BLaER1 (cell line): ENCODE results near the gene MEIS1.

Experiments used
- H3K27ac ChIP-seq: shearing (Covaris generic); formaldehyde crosslinking; 2 replicates; pipeline ENCODE4 v1.8.1; 2022
- H3K27me3 ChIP-seq: shearing (Covaris generic); formaldehyde crosslinking; 2 replicates; pipeline ENCODE4 v1.8.1; 2022
- H3K36me3 ChIP-seq: shearing (Covaris generic); formaldehyde crosslinking; 2 replicates; pipeline ENCODE4 v1.8.1; 2022
- H3K4me1 ChIP-seq: shearing (Covaris generic); formaldehyde crosslinking; 2 replicates; pipeline ENCODE4 v1.8.1; 2022
- H3K4me2 ChIP-seq: shearing (Covaris generic); formaldehyde crosslinking; 2 replicates; pipeline ENCODE4 v1.8.1; 2022
- H3K4me3 ChIP-seq: shearing (Covaris generic); formaldehyde crosslinking; 2 replicates; pipeline ENCODE4 v1.8.1; 2022
- H3K9ac ChIP-seq: shearing (Covaris generic); formaldehyde crosslinking; 2 replicates; pipeline ENCODE4 v1.8.1; 2022
- H3K9me3 ChIP-seq: shearing (Covaris generic); formaldehyde crosslinking; 2 replicates; pipeline ENCODE4 v1.8.1; 2022
- H4K20me1 ChIP-seq: shearing (Covaris generic); formaldehyde crosslinking; 2 replicates; pipeline ENCODE4 v1.8.1; 2022
- Cebpa-rat ChIP-seq: shearing (Covaris generic); IDR thresholded peaks from 2 replicates; pipeline ENCODE4 v1.8.1; 2022

Gene MEIS1

DNA sequence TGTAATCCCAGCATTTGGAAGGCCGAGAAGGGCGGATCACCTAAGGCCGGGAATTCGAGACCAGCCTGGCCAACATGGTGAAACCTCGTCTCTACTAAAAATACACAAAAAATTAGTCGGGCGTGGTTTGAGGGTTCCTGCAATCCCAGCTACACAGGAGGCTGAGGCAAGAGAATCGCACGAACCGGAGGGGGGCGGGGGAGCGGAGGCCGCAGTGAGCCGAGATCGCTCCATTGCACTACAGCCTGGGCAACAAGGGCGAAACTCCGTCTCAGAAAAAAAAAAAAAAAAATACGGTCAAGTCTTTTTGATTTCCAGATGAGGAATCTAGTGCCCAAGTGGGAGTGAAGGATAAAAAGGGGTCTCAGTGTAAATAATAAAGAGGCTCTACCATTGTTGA, 16.5 kb upstream of the MEIS1 start:
- H3K27ac ChIP-seq = no peak overlapping the region
- H3K27me3 ChIP-seq = no peaks in the 10 kb centered on the region
- no peaks in the 10 kb centered on the region for H3K4me1 ChIP-seq
- no peak overlapping the region for H3K4me3 ChIP-seq
- H3K36me3 ChIP-seq = no peaks in the 10 kb centered on the region
- no peaks in the 10 kb centered on the region for H4K20me1 ChIP-seq
- H3K9me3 ChIP-seq = no peaks in the 10 kb centered on the region
- no peak overlapping the region for H3K9ac ChIP-seq
- no peak overlapping the region for H3K4me2 ChIP-seq
- TF ChIP-seq Cebpa-rat = no peak

DNA sequence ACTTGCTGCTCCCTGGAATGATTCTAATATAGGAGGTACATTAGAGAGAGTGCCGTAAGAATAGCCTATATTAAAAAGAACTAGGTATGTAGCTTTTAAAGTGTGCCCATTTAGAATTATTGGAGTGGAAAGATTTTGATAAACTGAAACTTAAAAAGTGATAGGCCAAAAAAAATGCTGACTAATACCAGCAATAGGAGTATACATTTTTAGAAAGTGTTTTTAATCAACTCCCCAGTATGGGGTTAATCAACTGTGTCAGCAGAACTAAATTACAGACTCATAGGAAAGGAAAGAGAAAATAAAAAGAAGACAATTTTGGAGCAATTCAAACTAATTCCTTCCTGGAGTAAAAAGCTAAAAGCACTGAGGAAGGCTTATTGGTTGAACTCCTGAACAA, 13.3 kb upstream of the MEIS1 start:
- H4K20me1 ChIP-seq = no peaks in the 10 kb centered on the region
- no peak for TF ChIP-seq Cebpa-rat
- H3K9ac ChIP-seq = no peak overlapping the region
- H3K27me3 ChIP-seq = peaks cover 22% of the 10 kb centered on the region
- no peak overlapping the region for H3K4me3 ChIP-seq
- no peaks in the 10 kb centered on the region for H3K4me1 ChIP-seq
- no peak overlapping the region for H3K4me2 ChIP-seq
- H3K36me3 ChIP-seq = no peaks in the 10 kb centered on the region
- H3K9me3 ChIP-seq = peaks cover 10% of the 10 kb centered on the region; the same call in 1 of the 2 replicates
- H3K27ac ChIP-seq = no peak overlapping the region

DNA sequence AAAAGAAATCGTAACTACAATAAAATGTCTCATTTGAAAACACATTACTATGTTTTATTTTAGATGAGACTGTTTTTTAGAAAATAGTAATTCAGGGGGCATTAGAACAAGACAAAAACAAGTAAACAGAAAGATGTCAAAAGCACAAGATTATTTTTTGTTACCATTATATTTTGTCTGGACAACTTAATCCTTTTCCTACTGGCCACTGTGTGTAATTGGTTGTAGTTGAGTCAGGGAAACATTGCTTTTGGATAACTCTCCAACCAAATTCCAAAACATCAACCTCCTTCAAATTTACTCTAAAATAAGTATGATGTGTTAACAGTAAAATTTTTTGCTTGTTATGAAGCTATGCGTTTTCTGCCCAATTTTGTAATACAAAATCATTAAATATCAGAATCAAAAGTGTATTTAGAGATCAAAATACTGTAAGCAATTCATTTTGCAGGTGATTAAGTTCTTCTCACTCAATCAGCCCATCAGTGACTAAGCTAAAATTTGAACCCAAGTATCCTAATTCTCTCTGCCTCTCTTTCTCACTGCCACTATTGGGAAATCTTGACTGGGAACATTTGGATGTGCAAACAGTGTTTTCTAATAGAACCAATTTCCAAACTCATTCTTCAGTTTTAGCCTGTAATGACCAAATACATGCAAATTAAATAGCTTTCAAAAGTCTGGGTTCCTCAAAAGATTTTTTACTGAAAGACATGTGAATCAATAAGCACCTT, 11.4 kb upstream of the MEIS1 start:
- Histone ChIP-seq H3K4me1 (no peaks in the 10 kb centered on the region), H4K20me1 (no peaks in the 10 kb centered on the region), H3K9ac (no peak overlapping the region), H3K9me3 (peaks cover 11% of the 10 kb centered on the region; the same call in 1 of the 2 replicates), H3K27ac (no peak overlapping the region), H3K36me3 (no peaks in the 10 kb centered on the region), H3K27me3 (peaks cover 41% of the 10 kb centered on the region), H3K4me2 (no peak overlapping the region), H3K4me3 (no peak overlapping the region)
- TF ChIP-seq Cebpa-rat = no peak

DNA sequence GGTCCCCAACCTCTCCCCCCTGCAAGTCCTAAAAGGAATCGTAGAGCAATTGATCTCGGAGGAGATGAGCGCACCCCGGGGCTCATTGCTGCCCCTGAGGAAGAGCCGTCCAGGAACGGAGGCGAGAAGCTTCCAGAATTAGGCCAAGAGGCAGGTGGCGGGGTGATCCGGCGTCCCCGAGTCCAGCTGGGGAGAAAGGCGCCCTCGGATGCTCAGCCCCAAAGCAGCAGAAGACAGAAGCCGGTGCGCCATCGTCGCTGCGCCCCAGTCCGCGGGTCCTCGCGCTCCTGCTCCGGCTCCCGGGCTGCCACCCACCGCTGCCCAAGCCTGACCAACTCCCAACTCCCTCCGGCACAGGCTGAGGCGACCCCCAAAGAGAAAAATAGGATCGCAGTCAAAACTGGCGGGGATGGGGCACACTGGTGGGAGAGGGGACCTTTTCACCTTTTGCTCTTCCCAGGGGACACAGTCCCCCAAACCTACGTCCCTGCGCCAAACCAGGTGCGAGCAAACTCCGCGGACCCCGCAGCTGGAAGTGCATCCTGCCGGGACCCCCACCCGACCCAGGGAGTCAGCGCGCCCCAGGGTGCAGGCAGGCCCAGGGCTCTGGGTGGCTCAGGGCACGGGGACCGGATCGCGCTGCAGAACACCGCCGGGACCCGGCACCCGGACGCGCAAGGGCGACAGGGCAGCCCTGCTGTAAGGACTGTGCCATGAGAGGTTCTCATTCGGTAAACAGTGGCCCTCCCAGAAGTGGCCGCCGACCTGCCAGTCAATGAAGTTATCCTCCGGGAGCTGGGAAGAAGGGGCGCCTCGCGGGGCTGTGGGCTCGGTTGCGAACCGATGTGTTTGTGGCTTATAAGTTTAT, 8.4 kb upstream of the MEIS1 start:
- no peak overlapping the region for H3K4me2 ChIP-seq
- H3K9ac ChIP-seq = no peak overlapping the region
- no peaks in the 10 kb centered on the region; the same call in 1 of the 2 replicates for H4K20me1 ChIP-seq
- H3K36me3 ChIP-seq = no peaks in the 10 kb centered on the region
- no peak overlapping the region for H3K4me3 ChIP-seq
- H3K4me1 ChIP-seq = no peaks in the 10 kb centered on the region
- no peak for TF ChIP-seq Cebpa-rat
- no peak overlapping the region for H3K27ac ChIP-seq
- H3K27me3 ChIP-seq = peaks cover 56% of the 10 kb centered on the region
- peaks cover 11% of the 10 kb centered on the region; the same call in 1 of the 2 replicates for H3K9me3 ChIP-seq

DNA sequence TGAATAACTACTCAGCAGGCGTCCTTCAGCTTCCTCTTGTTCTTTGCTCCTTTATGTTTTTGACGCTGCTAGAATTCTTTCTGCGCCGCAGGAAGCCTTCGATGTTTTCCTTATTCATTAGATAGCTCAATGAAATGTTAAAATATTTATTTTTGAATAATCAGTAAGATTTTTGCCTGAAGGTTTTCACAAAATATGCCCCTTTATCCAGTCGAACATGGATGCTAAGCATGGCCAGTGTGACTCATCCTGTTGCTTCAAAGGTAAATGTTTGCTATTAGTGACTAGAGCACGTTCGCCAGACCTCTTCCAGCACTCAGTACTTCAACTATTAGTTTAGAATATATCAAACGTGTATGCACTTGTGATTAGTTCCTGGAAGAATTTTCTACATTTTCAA, 7.6 kb upstream of the MEIS1 start:
- Histone ChIP-seq H3K27me3 (peaks cover 65% of the 10 kb centered on the region), H3K4me2 (no peak overlapping the region), H3K27ac (no peak overlapping the region), H3K9me3 (peaks cover 11% of the 10 kb centered on the region; the same call in 1 of the 2 replicates), H3K4me1 (no peaks in the 10 kb centered on the region), H4K20me1 (no peaks in the 10 kb centered on the region; the same call in 1 of the 2 replicates), H3K4me3 (no peak overlapping the region), H3K9ac (no peak overlapping the region), H3K36me3 (no peaks in the 10 kb centered on the region)
- TF ChIP-seq Cebpa-rat = no peak

DNA sequence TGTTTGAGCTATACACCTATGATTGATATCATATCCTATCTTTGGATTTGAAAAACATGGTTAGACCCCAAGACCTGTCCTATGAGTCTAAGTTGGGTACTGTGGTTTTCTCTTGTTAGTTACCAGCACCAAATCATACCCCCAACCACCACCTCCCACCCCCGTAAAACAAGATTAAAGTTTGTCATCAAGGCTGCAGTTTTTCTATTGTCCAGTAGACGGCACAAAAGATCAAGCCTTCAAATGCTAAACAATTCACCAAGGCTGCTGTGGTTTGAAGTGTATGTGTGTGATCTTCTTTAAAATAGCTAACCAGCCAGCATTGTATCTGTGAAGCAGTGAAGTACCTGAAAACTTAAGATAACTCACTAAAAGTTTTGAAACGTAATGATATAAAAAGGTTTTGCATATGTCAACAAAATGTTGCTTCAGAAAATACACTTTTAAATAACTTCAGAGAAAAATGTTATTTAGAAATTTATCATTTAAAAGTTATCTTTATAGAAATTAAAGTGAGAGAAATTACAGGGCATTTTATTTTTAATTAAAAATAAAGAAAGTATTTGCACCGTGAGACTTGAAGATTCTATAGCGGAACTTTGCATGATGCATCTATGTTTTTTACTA, 5.8 kb upstream of the MEIS1 start:
- Histone ChIP-seq H3K27me3 (peaks cover 83% of the 10 kb centered on the region), H3K4me2 (no peak overlapping the region), H3K27ac (no peak overlapping the region), H4K20me1 (peaks cover 16% of the 10 kb centered on the region), H3K9ac (no peak overlapping the region), H3K36me3 (no peaks in the 10 kb centered on the region), H3K4me1 (peaks cover 9% of the 10 kb centered on the region), H3K9me3 (peaks cover 19% of the 10 kb centered on the region), H3K4me3 (no peak overlapping the region)
- no peak for TF ChIP-seq Cebpa-rat

DNA sequence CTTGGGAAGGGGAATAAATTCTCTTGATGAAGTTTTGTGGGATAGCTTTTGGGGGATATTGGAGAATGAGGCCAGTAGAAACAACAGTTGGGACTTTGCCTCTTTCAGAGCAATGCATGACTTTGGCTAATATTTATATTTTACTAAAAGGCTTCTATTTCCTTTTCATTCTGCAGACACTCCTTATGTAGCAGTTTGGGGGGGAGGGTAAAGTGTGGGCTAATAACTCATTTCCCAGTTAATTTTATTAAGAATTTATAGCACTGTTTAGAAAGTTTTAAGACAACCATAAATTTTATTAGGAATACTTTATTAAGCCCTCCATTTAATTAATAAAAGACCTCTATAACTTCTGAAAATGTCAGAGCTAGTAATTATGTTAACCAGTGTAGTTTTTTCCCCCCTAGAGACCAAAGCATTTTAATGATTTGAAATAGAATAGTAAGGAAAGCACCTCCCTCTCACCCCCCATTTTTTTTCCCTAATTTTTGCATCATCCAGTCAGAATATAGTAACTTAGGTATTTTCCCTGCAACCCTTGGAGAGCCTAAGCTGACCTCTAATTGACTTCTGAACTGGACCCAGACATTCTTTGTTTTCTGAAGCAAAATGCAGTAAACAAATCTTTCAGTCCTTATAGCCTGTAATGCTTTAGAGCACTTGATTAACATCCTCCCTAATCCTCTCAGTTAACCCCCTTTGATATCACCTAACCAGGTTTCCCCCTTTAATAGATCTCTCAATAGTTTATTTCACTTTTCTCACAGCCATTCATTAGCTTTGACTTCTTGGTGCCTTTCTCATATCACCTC, 5.0 kb upstream of the MEIS1 start:
- H4K20me1 ChIP-seq = peaks cover 24% of the 10 kb centered on the region
- TF ChIP-seq Cebpa-rat = no peak
- no peak overlapping the region for H3K4me3 ChIP-seq
- no peak overlapping the region for H3K9ac ChIP-seq
- no peak overlapping the region for H3K4me2 ChIP-seq
- no peak overlapping the region for H3K27ac ChIP-seq
- no peaks in the 10 kb centered on the region for H3K36me3 ChIP-seq
- H3K4me1 ChIP-seq = peaks cover 17% of the 10 kb centered on the region
- peaks cover 86% of the 10 kb centered on the region for H3K27me3 ChIP-seq
- peaks cover 19% of the 10 kb centered on the region for H3K9me3 ChIP-seq

DNA sequence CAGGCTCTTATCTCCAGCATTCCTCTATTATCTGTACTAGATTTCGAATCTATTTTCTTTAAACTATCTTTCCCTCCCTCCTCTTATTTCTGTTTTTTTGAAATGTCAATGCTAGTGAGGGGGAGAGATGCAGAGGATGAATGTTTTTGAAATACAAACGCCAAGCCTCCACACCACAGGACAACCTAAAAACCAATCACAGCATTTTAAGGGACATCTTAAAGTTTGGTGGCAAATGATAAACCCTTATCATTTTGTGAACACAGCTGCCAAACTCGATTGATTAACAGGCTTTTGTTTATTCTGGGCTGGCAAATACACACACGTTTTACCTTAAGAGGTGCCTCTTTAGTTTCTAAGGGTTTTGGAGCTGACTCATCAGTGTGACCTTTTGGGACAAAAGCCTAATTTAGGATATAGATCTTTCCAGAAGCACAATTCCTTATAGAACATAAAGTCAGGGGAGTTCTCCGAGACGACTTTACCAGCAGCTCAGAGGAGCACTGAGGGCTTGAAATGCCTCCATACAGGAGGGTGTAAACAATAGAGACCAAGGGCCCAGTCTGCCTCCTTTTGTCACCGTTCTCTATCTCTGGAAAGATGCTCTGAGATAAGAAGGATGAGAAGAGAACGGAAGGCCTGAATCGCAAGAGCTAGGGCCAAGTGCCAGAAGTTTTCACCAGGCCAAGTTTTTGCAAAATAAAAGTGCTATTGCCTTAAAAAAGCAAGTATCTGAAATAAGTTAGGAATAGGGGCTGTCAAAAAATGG, 4.2 kb upstream of the MEIS1 start:
- no peak overlapping the region for H3K27ac ChIP-seq
- H3K9ac ChIP-seq = no peak overlapping the region
- H3K4me2 ChIP-seq = no peak overlapping the region
- H4K20me1 ChIP-seq = peaks cover 32% of the 10 kb centered on the region
- no peak overlapping the region for H3K4me3 ChIP-seq
- TF ChIP-seq Cebpa-rat = no peak
- peaks cover 86% of the 10 kb centered on the region for H3K27me3 ChIP-seq
- peaks cover 19% of the 10 kb centered on the region for H3K9me3 ChIP-seq
- H3K36me3 ChIP-seq = no peaks in the 10 kb centered on the region
- H3K4me1 ChIP-seq = peaks cover 22% of the 10 kb centered on the region

DNA sequence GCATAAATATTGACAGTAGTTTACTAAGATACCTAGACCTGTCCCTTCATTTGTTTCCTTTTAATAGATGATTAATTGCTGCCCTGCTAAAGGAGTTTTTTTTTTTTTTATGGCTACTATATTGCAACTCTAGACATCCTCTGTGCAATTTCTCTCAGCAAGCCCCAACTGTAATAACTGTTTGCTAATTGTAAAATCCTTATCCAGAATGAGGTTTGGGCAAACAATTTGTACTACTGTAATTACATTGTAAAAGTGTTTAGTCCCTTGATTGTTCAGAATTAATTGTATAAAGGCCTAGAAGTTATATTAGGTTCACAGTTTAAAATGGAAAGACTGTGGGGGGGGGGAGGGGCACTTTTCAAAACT, 3.7 kb upstream of the MEIS1 start:
- H3K9me3 ChIP-seq = peaks cover 13% of the 10 kb centered on the region; the same call in 1 of the 2 replicates
- no peaks in the 10 kb centered on the region for H3K36me3 ChIP-seq
- no peak for TF ChIP-seq Cebpa-rat
- peaks cover 86% of the 10 kb centered on the region for H3K27me3 ChIP-seq
- H3K4me1 ChIP-seq = peaks cover 22% of the 10 kb centered on the region
- no peak overlapping the region for H3K4me2 ChIP-seq
- H4K20me1 ChIP-seq = peaks cover 37% of the 10 kb centered on the region
- no peak overlapping the region for H3K4me3 ChIP-seq
- no peak overlapping the region for H3K27ac ChIP-seq
- no peak overlapping the region for H3K9ac ChIP-seq
